ENCODE data around the gene ANKLE2.

GRCh38 chr12:132779781-132780353 is 18.2 kb upstream of the ANKLE2 start:
- no peak for TF ChIP-seq TAF1 (IDR thresholded peaks at IDR 0.05; ENCODE audit: borderline replicate concordance, insufficient read depth, low read length)
- TF ChIP-seq POLR2AphosphoS5 (IDR thresholded peaks at IDR 0.05; ENCODE audit: low read depth, low read length): no peak

All from PFSK-1 (cell line).